ENCODE measurements around the gene LHFPL2.

DNA sequence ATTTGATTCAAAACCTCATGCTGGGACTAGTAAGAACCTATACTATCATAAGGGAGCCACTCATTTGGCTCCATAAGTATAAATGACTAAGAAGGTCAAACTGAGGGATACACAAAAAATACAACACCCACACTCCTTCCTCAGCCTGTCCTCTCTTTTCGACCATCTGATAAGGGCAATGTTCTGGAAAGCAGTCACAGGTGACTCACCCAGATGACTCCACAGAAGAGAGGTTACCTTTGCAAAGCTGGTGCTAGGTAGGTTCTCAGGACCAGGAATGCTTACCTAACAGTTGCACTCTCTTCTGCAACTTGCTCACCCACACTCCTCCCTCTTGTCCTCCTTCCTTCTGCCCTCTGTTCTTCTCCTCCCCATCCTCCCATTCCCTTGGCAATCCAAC lies 32.9 kb downstream of the LHFPL2 start:
- TF ChIP-seq ZNF331 (CRISPR knock-in tag; IDR thresholded peaks at IDR 0.05; ENCODE audit: low read depth): no peak
- TF ChIP-seq POLR2AphosphoS5 (IDR thresholded peaks at IDR 0.05; ENCODE audit: low read depth): no peak
- no peak for TF ChIP-seq EZH2phosphoT487 (IDR thresholded peaks at IDR 0.05; ENCODE audit: unreplicated experiment)
- TF ChIP-seq, protein P1, sequence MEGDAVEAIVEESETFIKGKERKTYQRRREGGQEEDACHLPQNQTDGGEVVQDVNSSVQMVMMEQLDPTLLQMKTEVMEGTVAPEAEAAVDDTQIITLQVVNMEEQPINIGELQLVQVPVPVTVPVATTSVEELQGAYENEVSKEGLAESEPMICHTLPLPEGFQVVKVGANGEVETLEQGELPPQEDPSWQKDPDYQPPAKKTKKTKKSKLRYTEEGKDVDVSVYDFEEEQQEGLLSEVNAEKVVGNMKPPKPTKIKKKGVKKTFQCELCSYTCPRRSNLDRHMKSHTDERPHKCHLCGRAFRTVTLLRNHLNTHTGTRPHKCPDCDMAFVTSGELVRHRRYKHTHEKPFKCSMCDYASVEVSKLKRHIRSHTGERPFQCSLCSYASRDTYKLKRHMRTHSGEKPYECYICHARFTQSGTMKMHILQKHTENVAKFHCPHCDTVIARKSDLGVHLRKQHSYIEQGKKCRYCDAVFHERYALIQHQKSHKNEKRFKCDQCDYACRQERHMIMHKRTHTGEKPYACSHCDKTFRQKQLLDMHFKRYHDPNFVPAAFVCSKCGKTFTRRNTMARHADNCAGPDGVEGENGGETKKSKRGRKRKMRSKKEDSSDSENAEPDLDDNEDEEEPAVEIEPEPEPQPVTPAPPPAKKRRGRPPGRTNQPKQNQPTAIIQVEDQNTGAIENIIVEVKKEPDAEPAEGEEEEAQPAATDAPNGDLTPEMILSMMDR (conservative IDR thresholded peaks at IDR 0.05; ENCODE audit: low read depth in 2 of 2): no peak
- no peak for TF ChIP-seq ZNF114 (CRISPR knock-in tag; IDR thresholded peaks at IDR 0.05)
- TF ChIP-seq EZH2 (IDR thresholded peaks at IDR 0.05; ENCODE audit: low read depth, unreplicated experiment): no peak
